Sigmoid colon (tissue), 7 donors: ENCODE measurements around the gene ZNF606. TPM values are rescaled to one million over a fixed set of nuclear protein-coding genes. Genes with fewer than 3 reads are reported as not detected.
A peak's percentile ranks its signal among the peaks of the same experiment; 100 is the strongest.

Experiments
- DNase-seq: peaks from one replicate; pipeline ENCODE4 v3.0.0-alpha.2; 2019
- H3K27ac ChIP-seq, 4 donors: fragments of 200-600 bp; sonication (generic); one replicate each; pipeline ENCODE4 v1.5.1; 2016 to 2019; ENCODE audit warnings: mild to moderate bottlenecking in 1 of 4
- H3K27me3 ChIP-seq, 3 donors: fragments of 200-600 bp; sonication (generic); one replicate each; pipeline ENCODE4 v1.5.1; 2019; ENCODE audit warnings: mild to moderate bottlenecking in 1 of 3
- H3K36me3 ChIP-seq, 4 donors: fragments of 200-600 bp; sonication (generic); one replicate each; pipeline ENCODE4 v1.5.1; 2016 to 2019
- H3K4me1 ChIP-seq, 4 donors: fragments of 200-600 bp; sonication (generic); one replicate each; pipeline ENCODE4 v1.5.1; 2017 to 2019
- H3K4me3 ChIP-seq, 4 donors: fragments of 200-600 bp; sonication (generic); one replicate each; pipeline ENCODE4 v1.5.1; 2017 to 2019; ENCODE audit warnings: mild to moderate bottlenecking in 2 of 4, moderate library complexity in 1 of 4
- H3K9me3 ChIP-seq, 4 donors: fragments of 200-600 bp in 3 of 4; sonication (generic) in 3 of 4; one replicate each; pipeline versions ENCODE4 v1.5.1 to v1.6.1; 2013 to 2019
- CTCF ChIP-seq, 4 experiments: fragments of 450-650 bp in 3 of 4; fragments of 200-600 bp in 1 of 4; IDR thresholded peaks; one replicate each; pipeline ENCODE4 v1.5.1; 2016 to 2019; ENCODE audit warnings: antibody characterized with exemption in 4 of 4, mild to moderate bottlenecking in 3 of 4, moderate library complexity in 2 of 4
- EP300 ChIP-seq, 4 donors: sonication (generic); formaldehyde crosslinking; IDR thresholded peaks; one replicate each; pipeline ENCODE4 v1.6.1; 2017; ENCODE audit warnings: antibody characterized with exemption in 4 of 4
- POLR2A ChIP-seq, 2 donors: fragments of 450-650 bp; IDR thresholded peaks; one replicate each; pipeline ENCODE4 v1.6.1; 2016; ENCODE audit warnings: antibody characterized with exemption in 2 of 2, mild to moderate bottlenecking in 2 of 2, moderate library complexity in 2 of 2
- POLR2AphosphoS5 ChIP-seq, 4 donors: sonication (generic); formaldehyde crosslinking; IDR thresholded peaks; one replicate each; pipeline ENCODE4 v1.6.1; 2017; ENCODE audit warnings: antibody characterized with exemption in 4 of 4
- WGBS, 2 donors: extraction: QIAGEN DNeasy Blood & Tissue Kit; methylation state at CpG; one replicate each; pipeline ENCODE4 v1.1.7; 2013; 5-methylcytosine and 5-hydroxymethylcytosine counted together
- intact Hi-C: fragments of 100-400 bp; cut with DNase I; formaldehyde crosslinking; loops from one replicate; pipeline ENCODE4 v1.15.1; 2023
- polyA plus RNA-seq, 3 donors: library from polyadenylated mRNA; stranded (reverse); fragments of 200-250 nt; gene quantifications; one replicate each; pipeline ENCODE4 v1.2.3, GENCODE V29; 2013
- total RNA-seq, 4 donors: library from RNA; depleted of rRNA; stranded (reverse); fragments of >200 nt; gene quantifications; one replicate each; pipeline ENCODE4 v1.1.0, GENCODE V29; 2016
- donor health status: healthy with polysubstance abuse.
- donor health status: Bipolar disorder and iron deficiency.
- donor health status: healthy.

Gene ZNF606
- total and polyA plus RNA-seq, 7 donors, result 1.8 to 32.1 (median 9.8) TPM

DNA sequence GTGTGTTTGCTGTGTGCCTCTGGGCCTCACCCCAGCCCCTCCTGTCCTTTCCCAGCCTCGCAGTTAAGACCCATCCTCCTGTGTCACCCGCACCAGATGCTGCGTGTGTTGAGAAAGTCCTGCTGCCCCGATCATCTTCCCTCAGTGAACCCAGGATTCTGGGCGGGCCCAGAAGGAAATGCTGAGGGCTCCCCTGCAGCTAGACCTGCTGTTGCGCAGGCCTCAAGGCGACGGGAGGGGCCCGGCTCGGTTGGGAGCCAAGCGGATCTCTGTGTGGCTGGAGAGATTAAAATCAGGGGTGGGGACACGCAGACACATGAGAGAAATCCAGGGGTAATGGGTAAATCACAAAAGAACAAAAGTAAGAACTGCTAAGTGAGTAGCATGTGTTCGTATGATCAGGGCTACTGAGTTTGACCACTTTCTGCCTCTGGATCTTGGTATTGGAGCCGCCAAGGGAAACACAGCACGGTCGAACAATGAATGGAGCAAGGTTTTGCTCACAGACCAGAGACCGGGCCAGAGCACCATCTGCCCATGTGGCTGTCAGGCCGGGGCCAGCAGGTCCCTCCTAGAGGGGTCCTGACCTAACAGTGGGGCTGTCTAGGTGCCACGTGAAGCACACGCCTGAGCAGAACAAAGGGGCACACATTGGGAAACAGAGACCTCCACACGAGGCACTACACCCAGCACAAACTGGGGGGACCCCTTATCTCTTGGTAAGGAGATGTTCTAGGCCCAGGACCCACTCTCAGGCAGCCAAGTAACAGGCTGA is 38.3 kb upstream of the ZNF606 start:
- intact Hi-C loops, result no loop called here
- no peak overlapping the region for H3K4me3 ChIP-seq
- TF ChIP-seq POLR2A (IDR thresholded peaks at IDR 0.05) (no peak), POLR2AphosphoS5 (IDR thresholded peaks at IDR 0.05) (no peak), EP300 (IDR thresholded peaks at IDR 0.05) (no peak), CTCF (IDR thresholded peaks at IDR 0.05) (no peak)
- no peaks in the 10 kb centered on the region for H3K4me1 ChIP-seq
- peaks cover 21 to 30% (median 26%) of the 10 kb centered on the region in 4 donors for H3K9me3 ChIP-seq
- no peaks in the 10 kb centered on the region for H3K36me3 ChIP-seq
- peak; percentile 18 for DNase-seq
- peaks cover 4 to 26% (median 12%) of the 10 kb centered on the region in 3 donors for H3K27me3 ChIP-seq
- no peak overlapping the region for H3K27ac ChIP-seq
- whole genome bisulfite sequencing, 2 donors, result 86 to 87% methylated on average over 21 of the region's 21 CpGs

- no peak overlapping the region for H3K27ac ChIP-seq
- DNase-seq, result no peak
- H3K27me3 ChIP-seq, result peaks cover 10 to 44% (median 25%) of the 10 kb centered on the region in 3 donors
- intact Hi-C loops, result no loop called here
- TF ChIP-seq POLR2A (IDR thresholded peaks at IDR 0.05) (no peak), EP300 (IDR thresholded peaks at IDR 0.05) (no peak), POLR2AphosphoS5 (IDR thresholded peaks at IDR 0.05) (no peak), CTCF (IDR thresholded peaks at IDR 0.05) (no peak)
- peaks cover 10 to 21% (median 18%) of the 10 kb centered on the region in 4 donors for H3K9me3 ChIP-seq
- no peak overlapping the region for H3K4me3 ChIP-seq
- 23 to 34% methylated on average over 8 of the region's 8 CpGs for WGBS, 2 donors
- H3K36me3 ChIP-seq, result no peaks in the 10 kb centered on the region
- peaks cover 0 to 4% (median 0%) of the 10 kb centered on the region in 4 donors for H3K4me1 ChIP-seq
These were observed 36.1 kb upstream of the ZNF606 start for GRCh38 chr19:58038688-58039204.

DNA sequence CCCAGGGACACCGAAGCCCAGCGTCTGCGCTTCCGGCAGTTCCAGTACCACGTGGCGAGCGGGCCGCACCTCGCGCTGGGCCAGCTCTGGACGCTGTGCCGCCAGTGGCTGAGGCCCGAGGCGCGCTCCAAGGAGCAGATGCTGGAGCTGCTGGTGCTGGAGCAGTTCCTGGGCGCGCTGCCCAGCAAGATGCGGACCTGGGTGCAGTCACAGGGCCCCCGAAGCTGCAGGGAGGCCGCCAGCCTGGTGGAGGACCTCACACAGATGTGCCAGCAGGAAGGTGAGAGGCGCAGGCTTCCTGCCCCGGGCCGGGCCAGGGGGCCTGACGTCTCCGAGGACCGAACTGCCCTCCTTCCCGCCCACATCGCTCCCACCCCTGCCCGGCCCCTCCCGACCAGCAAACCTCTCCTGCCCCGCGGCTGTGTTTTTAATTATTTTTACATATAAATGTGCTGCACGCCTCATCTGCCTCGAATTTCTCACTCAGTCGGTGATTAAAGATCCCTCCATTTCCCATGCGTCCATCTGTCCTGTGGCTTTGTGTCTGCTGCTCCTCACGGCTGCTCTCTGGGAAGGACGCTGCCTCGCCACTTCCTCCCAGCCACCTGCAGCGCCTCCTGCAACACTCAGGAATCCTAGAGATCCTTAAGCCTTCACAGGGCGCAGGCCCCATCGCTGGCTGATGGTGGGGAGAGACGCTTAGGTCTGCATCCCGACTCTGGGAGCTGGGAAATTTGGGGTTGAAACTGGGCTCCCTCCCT is 35.5 kb upstream of the ZNF606 start:
- Histone ChIP-seq H3K4me3 (no peak overlapping the region), H3K4me1 (peaks cover 0 to 4% (median 0%) of the 10 kb centered on the region in 4 donors), H3K27me3 (peaks cover 13 to 50% (median 31%) of the 10 kb centered on the region in 3 donors), H3K9me3 (peaks cover 7 to 21% (median 14%) of the 10 kb centered on the region in 4 donors), H3K27ac (no peak overlapping the region), H3K36me3 (no peaks in the 10 kb centered on the region)
- TF ChIP-seq EP300 (IDR thresholded peaks at IDR 0.05), result no peak
- TF ChIP-seq POLR2A (IDR thresholded peaks at IDR 0.05), result no peak
- no peak for TF ChIP-seq POLR2AphosphoS5 (IDR thresholded peaks at IDR 0.05)
- TF ChIP-seq CTCF (IDR thresholded peaks at IDR 0.05), result no peak
- 40 to 42% methylated on average over 44 of the region's 44 CpGs for WGBS, 2 donors
- intact Hi-C loops, result no loop called here
- no peak for DNase-seq

- Histone ChIP-seq H3K36me3 (no peaks in the 10 kb centered on the region), H3K9me3 (peaks cover 3 to 12% (median 4%) of the 10 kb centered on the region in 4 donors), H3K27me3 (peaks cover 13 to 57% (median 32%) of the 10 kb centered on the region in 3 donors), H3K27ac (no peak overlapping the region), H3K4me1 (peaks cover 0 to 4% (median 0%) of the 10 kb centered on the region in 4 donors), H3K4me3 (no peak overlapping the region)
- DNase-seq, result no peak
- WGBS, 2 donors, result 74% methylated on average over 8 of the region's 8 CpGs
- no peak for TF ChIP-seq EP300 (IDR thresholded peaks at IDR 0.05)
- intact Hi-C loops, result no loop called here
These were observed 33.2 kb upstream of the ZNF606 start for GRCh38 chr19:58035863-58036262.

DNA sequence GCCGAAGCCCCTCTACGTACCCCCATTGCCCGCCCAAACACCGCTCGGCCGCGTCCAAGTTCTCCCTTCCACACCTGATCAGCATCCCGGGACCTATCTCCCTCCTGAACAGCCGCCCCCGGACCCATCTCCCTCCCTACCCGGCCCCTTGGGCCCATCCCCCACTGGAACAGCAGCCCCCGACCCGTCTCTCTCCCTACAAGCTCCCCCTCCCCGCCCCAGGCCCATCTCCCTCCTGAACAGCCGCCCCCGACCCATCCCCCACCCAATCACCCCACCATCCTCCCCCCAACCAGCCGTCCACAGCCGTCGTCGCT is 31.8 kb upstream of the ZNF606 start:
- Histone ChIP-seq H3K36me3 (no peaks in the 10 kb centered on the region), H3K9me3 (peaks cover 0 to 12% (median 4%) of the 10 kb centered on the region in 4 donors), H3K4me3 (peak overlapping the region in 3 of 4 donors; percentile 46 to 59 (median 52)), H3K27ac (peak overlapping the region in 2 of 4 donors; percentile 56 to 65), H3K27me3 (peaks cover 13 to 57% (median 32%) of the 10 kb centered on the region in 3 donors), H3K4me1 (peaks cover 0 to 4% (median 0%) of the 10 kb centered on the region in 4 donors)
- TF ChIP-seq POLR2A (IDR thresholded peaks at IDR 0.05) (no peak), EP300 (IDR thresholded peaks at IDR 0.05) (no peak), POLR2AphosphoS5 (IDR thresholded peaks at IDR 0.05) (no peak), CTCF (IDR thresholded peaks at IDR 0.05) (no peak)
- intact Hi-C loops, result no loop called here
- no peak for DNase-seq
- 9 to 31% methylated on average over 20 of the region's 20 CpGs for WGBS, 2 donors
